ENCODE data around the gene ITGA2B. TPM values are rescaled to one million over a fixed set of nuclear protein-coding genes. Genes with fewer than 3 reads are reported as not detected.

ITGA2B gene
- total and polyA plus RNA-seq, 2 of the 13 experiments (the other 11 are each of a cell fraction or from before 2014, with no cell fraction given), result 0.38 to 1.1 TPM

- DNase-seq (ENCODE audit: low spot score), result no peak
- CTCF ChIA-PET (ENCODE audit: low intra/inter-chr PET ratio, low total read pairs), result no interaction called here
- no peak overlapping the region for H2AFZ ChIP-seq (ENCODE audit: low read length)
- TF ChIP-seq PAWR (CRISPR knock-in tag; IDR thresholded peaks at IDR 0.05; ENCODE audit: borderline replicate concordance) (no peak), ZNF280B (CRISPR knock-in tag; IDR thresholded peaks at IDR 0.05; ENCODE audit: borderline replicate concordance) (no peak), PHF5A (CRISPR knock-in tag; IDR thresholded peaks at IDR 0.05; ENCODE audit: low read depth, unreplicated experiment) (no peak), ZNF674 (CRISPR knock-in tag; IDR thresholded peaks at IDR 0.05; ENCODE audit: low read depth) (no peak), ZNF850 (CRISPR knock-in tag; conservative IDR thresholded peaks at IDR 0.05) (no peak), NFATC3 (CRISPR knock-in tag; IDR thresholded peaks at IDR 0.05) (no peak), KDM5B (CRISPR knock-in tag; IDR thresholded peaks at IDR 0.05; ENCODE audit: borderline replicate concordance) (no peak), RFXAP (CRISPR knock-in tag; IDR thresholded peaks at IDR 0.05; ENCODE audit: borderline replicate concordance) (no peak), ZNF143 (CRISPR knock-in tag; IDR thresholded peaks at IDR 0.05) (no peak), ISX (CRISPR knock-in tag; conservative IDR thresholded peaks at IDR 0.05) (no peak), TEF (CRISPR knock-in tag; IDR thresholded peaks at IDR 0.05) (no peak), ZNF101 (CRISPR knock-in tag; IDR thresholded peaks at IDR 0.05; ENCODE audit: borderline replicate concordance, low read depth) (no peak)
- no peak overlapping the region for H3K9ac ChIP-seq (ENCODE audit: insufficient read depth, low read depth, low read length)
- H3K9me3 ChIP-seq (ENCODE audit: low read length), result no peaks in the 10 kb centered on the region
- no peak for FAIRE-seq
- no peaks in the 10 kb centered on the region for H4K20me1 ChIP-seq (ENCODE audit: insufficient read depth, low read length)
- 0% methylated on average over 2 of the region's 2 CpGs for WGBS (ENCODE audit: low lambda C conversion rate)
- in situ Hi-C loops (cut with HindIII; ENCODE audit: extremely low pct_ligation_motif_present, low pct_unique_long_range_greater_than_20kb), result no loop called here
- H3K79me2 ChIP-seq (ENCODE audit: insufficient read depth, low read length), result no peaks in the 10 kb centered on the region
- no peak overlapping the region for H3K27ac ChIP-seq (ENCODE audit: extremely low read length, insufficient read depth, low read length)
- no peak overlapping the region for H3K4me2 ChIP-seq (ENCODE audit: low read depth, low read length)
- H3K4me3 ChIP-seq (replicated peaks in 1 of 3; ENCODE audit: insufficient read depth in 1 of 3, low read depth in 2 of 3, low read length in 3 of 3), result no peak overlapping the region
- no peaks in the 10 kb centered on the region for H3K36me3 ChIP-seq (replicated peaks in 1 of 2; ENCODE audit: control insufficient read depth in 1 of 2, insufficient read depth in 2 of 2, low read length in 2 of 2)
- ATAC-seq, result no peak
- BruUV-seq (replicated peaks), result no TSS peak
- POLR2A ChIA-PET, result interaction anchor here (2.3 kb wide), 1 partner anchor 11 kb away, joined by 8 read pairs; the partner anchor contains the start of gene GRN
- peaks cover 25% of the 10 kb centered on the region for H3K4me1 ChIP-seq (ENCODE audit: insufficient read depth, low read length)
- H3K27me3 ChIP-seq (ENCODE audit: control insufficient read depth in 1 of 2, insufficient read depth in 2 of 2, low read length in 2 of 2), result peaks cover 2 to 40% of the 10 kb centered on the region in 2 experiments
- intact Hi-C loops (cut with micrococcal nuclease; ENCODE audit: unreplicated experiment), result no loop called here
These were observed 55.1 kb downstream of the ITGA2B start for GRCh38 chr17:44334315-44334714.
